GM21737 (cell line): ENCODE results near the gene PHTF2.
"Not testable (repeated sequence)": the region's sequence is repeated elsewhere in the genome, so short reads cannot be mapped to it uniquely, and the experiment has no call there.

Experiments used
- ATAC-seq: cut with Tn5 transposase; IDR thresholded peaks from one replicate; pipeline ENCODE4 v1.9.1; 2021; ENCODE audit warnings: mild to moderate bottlenecking, moderate library complexity; ENCODE audit not compliant: unreplicated experiment

The PHTF2 gene

GRCh38 chr7:77827999-77828398 is 29.4 kb downstream of the PHTF2 start:
- no peak for ATAC-seq

- ATAC-seq = no peak
Measured at GRCh38 chr7:77830649-77831355, 32.2 kb downstream of the PHTF2 start.

GRCh38 chr7:77831481-77831880 is 32.9 kb downstream of the PHTF2 start:
- no peak for ATAC-seq

GRCh38 chr7:77831953-77832352 is 33.4 kb downstream of the PHTF2 start:
- no peak for ATAC-seq

- no peak for ATAC-seq
Measured at GRCh38 chr7:77833136-77833535, 34.6 kb downstream of the PHTF2 start.

GRCh38 chr7:77836425-77836824 is 37.9 kb downstream of the PHTF2 start:
- ATAC-seq = not testable (repeated sequence)

- no peak for ATAC-seq
Measured at GRCh38 chr7:77837275-77837674, 38.7 kb downstream of the PHTF2 start.

- ATAC-seq = no peak
Measured at GRCh38 chr7:77837966-77838365, 39.4 kb downstream of the PHTF2 start.

GRCh38 chr7:77838929-77839491 is 40.4 kb downstream of the PHTF2 start:
- ATAC-seq = no peak

GRCh38 chr7:77839919-77840318 is 41.3 kb downstream of the PHTF2 start:
- no peak for ATAC-seq

GRCh38 chr7:77843194-77843593 is 44.6 kb downstream of the PHTF2 start:
- no peak for ATAC-seq

GRCh38 chr7:77846317-77847092 is 47.9 kb downstream of the PHTF2 start:
- ATAC-seq = no peak

GRCh38 chr7:77855371-77856083 is 57.0 kb downstream of the PHTF2 start:
- no peak for ATAC-seq

- ATAC-seq = no peak
Measured at GRCh38 chr7:77858278-77858677, 59.7 kb downstream of the PHTF2 start.

- ATAC-seq = no peak
Measured at GRCh38 chr7:77859343-77859742, 60.8 kb downstream of the PHTF2 start.

GRCh38 chr7:77862691-77863090 is 64.1 kb downstream of the PHTF2 start:
- no peak for ATAC-seq

GRCh38 chr7:77863860-77864259 is 65.3 kb downstream of the PHTF2 start:
- no peak for ATAC-seq

GRCh38 chr7:77866370-77866769 is 67.8 kb downstream of the PHTF2 start:
- ATAC-seq = no peak

- no peak for ATAC-seq
Measured at GRCh38 chr7:77866786-77867536, 68.4 kb downstream of the PHTF2 start.

- no peak for ATAC-seq
Measured at GRCh38 chr7:77867537-77867865, 68.9 kb downstream of the PHTF2 start.

GRCh38 chr7:77872256-77872655 is 73.7 kb downstream of the PHTF2 start:
- ATAC-seq = not testable (repeated sequence)
